DOHH2 (cell line): ENCODE data around the gene CLTA.

Experiments used
- H3F3A ChIP-seq: fragments of 200-600 bp; sonication (generic), shearing (Covaris generic); 2 replicates; pipeline ENCODE4 v1.6.0; 2016; ENCODE audit warnings: antibody characterized with exemption, mild to moderate bottlenecking; ENCODE audit not compliant: control insufficient read depth, insufficient read depth
- H3K27ac ChIP-seq: fragments of 200-600 bp; sonication (generic); 2 replicates; pipeline ENCODE4 v1.5.1; 2014; ENCODE audit warnings: low read depth, mild to moderate bottlenecking, low read length, moderate library complexity
- H3K27me3 ChIP-seq: fragments of 200-600 bp; sonication (generic); 2 replicates; pipeline ENCODE4 v1.6.1; 2014; ENCODE audit warnings: mild to moderate bottlenecking, low read length, mixed read lengths; ENCODE audit not compliant: control insufficient read depth
- H3K36me3 ChIP-seq: fragments of 200-600 bp; sonication (generic); 2 replicates; pipeline ENCODE4 v1.6.1; 2014; ENCODE audit warnings: mild to moderate bottlenecking, low read length, moderate library complexity, mixed read lengths; ENCODE audit not compliant: control insufficient read depth
- H3K4me1 ChIP-seq: fragments of 200-600 bp; sonication (generic); 2 replicates; pipeline ENCODE4 v1.6.1; 2014; ENCODE audit warnings: mild to moderate bottlenecking, low read length, mixed read lengths; ENCODE audit not compliant: control insufficient read depth
- H3K4me2 ChIP-seq: fragments of 200-600 bp; sonication (generic); 2 replicates; pipeline ENCODE4 v1.6.0; 2014; ENCODE audit warnings: mild to moderate bottlenecking, low read length, moderate library complexity
- H3K4me3 ChIP-seq: fragments of 200-600 bp; sonication (generic); 2 replicates; pipeline ENCODE4 v1.5.1; 2014; ENCODE audit warnings: mild to moderate bottlenecking, low read length, mixed read lengths
- H3K79me2 ChIP-seq: fragments of 200-600 bp; sonication (generic); 2 replicates; pipeline ENCODE4 v1.6.1; 2014; ENCODE audit warnings: mild to moderate bottlenecking, low read length, mixed read lengths; ENCODE audit not compliant: control insufficient read depth
- H3K9me2 ChIP-seq: fragments of 200-600 bp; sonication (generic); replicated peaks from 2 replicates; pipeline ENCODE4 v1.6.1; 2014; ENCODE audit warnings: mild to moderate bottlenecking, low read length, mixed read lengths; ENCODE audit not compliant: control insufficient read depth
- H3K9me3 ChIP-seq: fragments of 200-600 bp; sonication (generic); 2 replicates; pipeline ENCODE4 v1.6.1; 2014; ENCODE audit warnings: antibody characterized with exemption, low read length, mixed read lengths; ENCODE audit not compliant: control insufficient read depth, insufficient read depth
- H4K20me1 ChIP-seq: fragments of 200-600 bp; sonication (generic); 2 replicates; pipeline ENCODE4 v1.6.0; 2014; ENCODE audit warnings: low read depth, mild to moderate bottlenecking, antibody characterized with exemption, low read length, moderate library complexity; ENCODE audit not compliant: control insufficient read depth, insufficient read depth
- EZH2phosphoT487 ChIP-seq: fragments of 200-600 bp; sonication (generic); IDR thresholded peaks from 2 replicates; pipeline ENCODE4 v1.6.1; 2017; ENCODE audit warnings: borderline replicate concordance, mild to moderate bottlenecking, antibody characterized with exemption, low read length, moderate library complexity, mixed read lengths
- TF ChIP-seq, protein P1 (sequence below): fragments of 200-600 bp; sonication (generic); IDR thresholded peaks from one replicate; pipeline ENCODE4 v1.5.1; 2014; ENCODE audit warnings: antibody characterized with exemption, mild to moderate bottlenecking, low read depth, low read length; ENCODE audit not compliant: poor library complexity, severe bottlenecking

CLTA gene

GRCh38 chr9:36164372-36164771 is 26.3 kb upstream of the CLTA start:
- Histone ChIP-seq H3K36me3 (no peaks in the 10 kb centered on the region), H3K4me1 (peaks cover 6% of the 10 kb centered on the region), H3K27me3 (peaks cover 15% of the 10 kb centered on the region), H3K9me3 (no peaks in the 10 kb centered on the region), H4K20me1 (no peaks in the 10 kb centered on the region), H3K27ac (no peak overlapping the region), H3K9me2 (no peaks in the 10 kb centered on the region), H3K4me2 (no peak overlapping the region), H3K4me3 (no peak overlapping the region), H3F3A (no peaks in the 10 kb centered on the region), H3K79me2 (no peaks in the 10 kb centered on the region)
- TF ChIP-seq EZH2phosphoT487, result no peak
- TF ChIP-seq, protein P1, sequence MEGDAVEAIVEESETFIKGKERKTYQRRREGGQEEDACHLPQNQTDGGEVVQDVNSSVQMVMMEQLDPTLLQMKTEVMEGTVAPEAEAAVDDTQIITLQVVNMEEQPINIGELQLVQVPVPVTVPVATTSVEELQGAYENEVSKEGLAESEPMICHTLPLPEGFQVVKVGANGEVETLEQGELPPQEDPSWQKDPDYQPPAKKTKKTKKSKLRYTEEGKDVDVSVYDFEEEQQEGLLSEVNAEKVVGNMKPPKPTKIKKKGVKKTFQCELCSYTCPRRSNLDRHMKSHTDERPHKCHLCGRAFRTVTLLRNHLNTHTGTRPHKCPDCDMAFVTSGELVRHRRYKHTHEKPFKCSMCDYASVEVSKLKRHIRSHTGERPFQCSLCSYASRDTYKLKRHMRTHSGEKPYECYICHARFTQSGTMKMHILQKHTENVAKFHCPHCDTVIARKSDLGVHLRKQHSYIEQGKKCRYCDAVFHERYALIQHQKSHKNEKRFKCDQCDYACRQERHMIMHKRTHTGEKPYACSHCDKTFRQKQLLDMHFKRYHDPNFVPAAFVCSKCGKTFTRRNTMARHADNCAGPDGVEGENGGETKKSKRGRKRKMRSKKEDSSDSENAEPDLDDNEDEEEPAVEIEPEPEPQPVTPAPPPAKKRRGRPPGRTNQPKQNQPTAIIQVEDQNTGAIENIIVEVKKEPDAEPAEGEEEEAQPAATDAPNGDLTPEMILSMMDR, result no peak

DNA sequence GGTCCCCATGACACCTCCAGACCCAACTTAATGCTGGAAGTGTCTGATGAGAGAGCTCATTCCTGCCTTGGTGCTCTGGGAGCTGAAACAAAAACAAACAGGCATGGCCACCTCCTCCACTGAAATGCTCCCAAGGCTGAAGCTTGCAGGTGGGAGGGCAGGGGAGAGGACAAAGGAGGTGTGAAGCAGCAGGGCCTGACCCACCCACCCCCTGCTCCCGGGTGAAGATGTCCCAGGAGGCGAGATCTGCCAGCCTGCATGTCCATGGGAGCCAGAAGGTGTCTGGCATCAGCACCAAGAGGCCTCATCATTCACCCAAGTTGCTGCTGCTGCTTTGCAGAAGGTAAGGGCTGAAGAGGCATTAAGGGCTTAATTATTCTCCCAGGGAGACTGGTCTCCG is 25.7 kb upstream of the CLTA start:
- no peak for TF ChIP-seq EZH2phosphoT487
- TF ChIP-seq, protein P1, result no peak
- H3K27me3 ChIP-seq, result peaks cover 15% of the 10 kb centered on the region
- H3K4me1 ChIP-seq, result peaks cover 6% of the 10 kb centered on the region
- H3F3A ChIP-seq, result no peaks in the 10 kb centered on the region
- no peak overlapping the region for H3K4me2 ChIP-seq
- H3K27ac ChIP-seq, result no peak overlapping the region
- no peaks in the 10 kb centered on the region for H4K20me1 ChIP-seq
- no peaks in the 10 kb centered on the region for H3K9me3 ChIP-seq
- H3K4me3 ChIP-seq, result no peak overlapping the region
- H3K9me2 ChIP-seq, result no peaks in the 10 kb centered on the region
- no peaks in the 10 kb centered on the region for H3K36me3 ChIP-seq
- no peaks in the 10 kb centered on the region for H3K79me2 ChIP-seq

DNA sequence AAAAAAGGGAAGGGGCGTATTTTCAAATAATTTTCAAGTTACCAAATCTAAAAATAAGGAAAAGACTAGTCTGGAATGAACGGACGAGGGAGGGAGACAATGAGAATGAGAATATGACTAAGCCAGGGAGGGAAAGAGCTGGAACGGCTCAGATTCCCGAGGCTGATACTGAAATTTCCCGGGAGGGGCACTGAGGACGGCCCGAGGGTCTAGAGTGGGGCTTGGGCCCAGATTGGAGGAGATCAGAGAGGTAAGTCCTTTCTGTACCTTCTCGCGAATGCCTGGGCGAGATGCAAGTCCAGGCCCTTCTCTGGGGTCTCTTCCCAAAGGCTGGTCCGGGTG is 24.9 kb upstream of the CLTA start:
- no peaks in the 10 kb centered on the region for H4K20me1 ChIP-seq
- TF ChIP-seq, protein P1, result no peak
- no peak for TF ChIP-seq EZH2phosphoT487
- no peak overlapping the region for H3K4me3 ChIP-seq
- peaks cover 6% of the 10 kb centered on the region for H3K4me1 ChIP-seq
- H3K4me2 ChIP-seq, result no peak overlapping the region
- H3K36me3 ChIP-seq, result no peaks in the 10 kb centered on the region
- H3F3A ChIP-seq, result no peaks in the 10 kb centered on the region
- no peaks in the 10 kb centered on the region for H3K9me3 ChIP-seq
- H3K27ac ChIP-seq, result no peak overlapping the region
- H3K27me3 ChIP-seq, result peaks cover 15% of the 10 kb centered on the region
- H3K9me2 ChIP-seq, result no peaks in the 10 kb centered on the region
- H3K79me2 ChIP-seq, result no peaks in the 10 kb centered on the region
